ENCODE results near the gene POLR3A. TPM values are rescaled to one million over a fixed set of nuclear protein-coding genes. Genes with fewer than 3 reads are reported as not detected.

The POLR3A gene
- total and polyA plus RNA-seq, 4 experiments from 2014 or later, result 4.5 to 17.6 (median 13.3) TPM

DNA sequence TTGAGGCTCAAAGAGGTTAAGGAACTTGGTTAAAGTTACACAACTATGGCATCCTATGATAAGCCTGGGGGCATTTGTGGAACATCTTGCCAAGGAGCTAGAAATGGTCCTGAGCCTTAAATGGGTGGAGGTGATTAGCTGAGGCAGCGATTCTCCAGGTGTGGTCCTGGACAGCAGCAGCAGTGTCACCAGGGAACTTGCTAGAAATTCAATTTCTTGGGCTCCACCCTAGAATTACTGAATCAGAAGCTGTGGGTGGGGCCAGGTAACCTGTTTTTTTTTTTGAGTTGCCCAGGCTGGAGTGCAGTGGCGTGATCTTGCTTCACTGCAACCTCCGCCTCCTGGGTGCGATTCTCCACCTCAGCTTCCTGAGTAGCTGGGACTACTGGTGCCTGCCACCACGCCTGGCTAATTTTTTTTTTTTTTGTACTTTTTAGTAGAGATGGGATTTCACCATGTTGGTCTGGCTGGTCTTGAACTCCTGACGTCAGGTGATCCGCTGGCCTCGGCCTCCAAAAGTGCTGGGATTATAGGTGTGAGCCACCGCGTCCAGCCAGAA is 17.5 kb upstream of the POLR3A start:
- Mint-ChIP-seq H3K4me3 (no peak overlapping the region), H3K36me3 (peaks cover 9 to 19% of the 10 kb centered on the region in 2 donors), H3K27ac (no peak overlapping the region), H3K4me1 (peaks cover 3 to 18% (median 12%) of the 10 kb centered on the region in 4 donors), H3K9me3 (no peaks in the 10 kb centered on the region), H3K27me3 (no peaks in the 10 kb centered on the region)
- no peak for DNase-seq
- Histone ChIP-seq H3K4me3 (ENCODE audit: low read length in 2 of 2) (no peak overlapping the region), H3K27ac (ENCODE audit: low read depth, low read length) (no peak overlapping the region), H3K9me3 (ENCODE audit: control insufficient read depth in 1 of 2, low read length in 2 of 2) (no peaks in the 10 kb centered on the region), H3K4me1 (ENCODE audit: insufficient read depth, low read length) (peaks cover 7% of the 10 kb centered on the region), H3K27me3 (ENCODE audit: insufficient read depth, low read length) (no peaks in the 10 kb centered on the region), H3K36me3 (ENCODE audit: insufficient read depth, low read length) (peaks cover 2% of the 10 kb centered on the region)
- ChIA-PET CTCF (ENCODE audit: partially characterized antibody) (interaction anchor here (0.7 to 6.4 kb wide), 28 partner anchors 9 to 1327 kb away, joined by 3 to 116 read pairs (median 4); partner anchors contain the start of genes POLR3A and RPS24), POLR2A (ENCODE audit: partially characterized antibody) (interaction anchor here (0.9 to 2.1 kb wide), 4 partner anchors 13 to 1148 kb away, joined by 3 to 8 read pairs (median 5); partner anchors contain the start of gene RPS24)
- intact Hi-C loops (cut with micrococcal nuclease), result loop anchor here (1.0 to 5.0 kb wide), 2 partner anchors 1021 to 1149 kb away; partner anchors contain the start of gene ZMIZ1

DNA sequence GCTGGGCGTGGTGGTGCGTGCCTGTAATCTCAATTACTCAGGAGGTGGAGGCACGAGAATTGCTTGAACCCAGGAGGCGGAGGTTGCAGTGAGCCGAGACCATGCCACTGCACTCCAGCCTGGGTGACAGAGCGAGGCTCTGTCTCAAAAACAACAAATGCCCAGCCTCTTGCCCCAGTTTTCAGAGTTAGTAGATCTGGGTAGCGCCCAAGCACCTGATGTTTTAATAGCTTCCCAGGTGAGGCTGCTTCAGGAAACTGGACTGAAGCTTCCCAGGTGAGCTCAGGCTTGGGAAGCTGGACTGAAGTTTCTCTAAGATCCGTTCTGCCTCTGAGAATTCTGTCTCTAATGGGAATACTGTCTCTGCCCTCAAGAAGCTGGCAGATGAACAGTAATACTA is 16.5 kb upstream of the POLR3A start:
- Histone ChIP-seq H3K4me1 (ENCODE audit: insufficient read depth, low read length) (peaks cover 7% of the 10 kb centered on the region), H3K27ac (ENCODE audit: low read depth, low read length) (no peak overlapping the region), H3K4me3 (ENCODE audit: low read length in 2 of 2) (no peak overlapping the region), H3K27me3 (ENCODE audit: insufficient read depth, low read length) (no peaks in the 10 kb centered on the region), H3K9me3 (ENCODE audit: control insufficient read depth in 1 of 2, low read length in 2 of 2) (no peaks in the 10 kb centered on the region), H3K36me3 (ENCODE audit: insufficient read depth, low read length) (peaks cover 12% of the 10 kb centered on the region)
- CTCF ChIA-PET (ENCODE audit: partially characterized antibody), result interaction anchor here (0.7 to 6.4 kb wide), 12 partner anchors 9 to 1157 kb away, joined by 3 to 116 read pairs (median 12); no protein-coding TSS in a partner anchor
- no peaks in the 10 kb centered on the region for H3K9me3 Mint-ChIP-seq
- H3K4me3 Mint-ChIP-seq, result no peak overlapping the region
- intact Hi-C loops (cut with micrococcal nuclease), result loop anchor here (5.0 kb wide), 1 partner anchor 1021 kb away; the partner anchor contains the start of gene ZMIZ1
- POLR2A ChIA-PET (ENCODE audit: partially characterized antibody), result interaction anchor here (2.1 kb wide), 1 partner anchor 12 kb away, joined by 8 read pairs; the partner anchor contains the start of gene RPS24
- no peaks in the 10 kb centered on the region for H3K27me3 Mint-ChIP-seq
- H3K36me3 Mint-ChIP-seq, result peaks cover 18 to 29% of the 10 kb centered on the region in 2 donors
- no peak for DNase-seq
- peak overlapping the region in 1 of 7 donors; percentile 7 for H3K27ac Mint-ChIP-seq
- peaks cover 5 to 27% (median 15%) of the 10 kb centered on the region in 4 donors for H3K4me1 Mint-ChIP-seq

GRCh38 chr10:78045237-78045636 is 15.9 kb upstream of the POLR3A start:
- Mint-ChIP-seq H3K36me3 (peaks cover 23 to 35% of the 10 kb centered on the region in 2 donors), H3K4me1 (peaks cover 9 to 33% (median 18%) of the 10 kb centered on the region in 4 donors), H3K27me3 (no peaks in the 10 kb centered on the region), H3K27ac (peak overlapping the region in 2 of 7 donors; percentile 18 to 64), H3K4me3 (no peak overlapping the region), H3K9me3 (no peaks in the 10 kb centered on the region)
- intact Hi-C loops (cut with micrococcal nuclease), result loop anchor here (5.0 kb wide), 1 partner anchor 1022 kb away; the partner anchor contains the start of gene ZMIZ1
- no peak for DNase-seq
- no peak overlapping the region for H3K27ac ChIP-seq (ENCODE audit: low read depth, low read length)
- peaks cover 17% of the 10 kb centered on the region for H3K36me3 ChIP-seq (ENCODE audit: insufficient read depth, low read length)
- ChIA-PET CTCF (ENCODE audit: partially characterized antibody) (interaction anchor here (0.8 to 6.4 kb wide), 4 partner anchors 8 to 1152 kb away, joined by 3 to 60 read pairs (median 28); no protein-coding TSS in a partner anchor), POLR2A (ENCODE audit: partially characterized antibody) (no interaction called here)
- H3K27me3 ChIP-seq (ENCODE audit: insufficient read depth, low read length), result no peaks in the 10 kb centered on the region
- H3K4me3 ChIP-seq (ENCODE audit: low read length in 2 of 2), result no peak overlapping the region
- peaks cover 7% of the 10 kb centered on the region for H3K4me1 ChIP-seq (ENCODE audit: insufficient read depth, low read length)
- no peaks in the 10 kb centered on the region for H3K9me3 ChIP-seq (ENCODE audit: control insufficient read depth in 1 of 2, low read length in 2 of 2)

- POLR2A ChIA-PET (ENCODE audit: partially characterized antibody), result interaction anchor here (3.3 kb wide), 1 partner anchor 11 kb away, joined by 16 read pairs; the partner anchor contains the start of gene RPS24
- no peaks in the 10 kb centered on the region for H3K27me3 Mint-ChIP-seq
- no peaks in the 10 kb centered on the region for H3K9me3 ChIP-seq (ENCODE audit: control insufficient read depth in 1 of 2, low read length in 2 of 2)
These were observed 15.4 kb upstream of the POLR3A start for GRCh38 chr10:78044699-78045098.

GRCh38 chr10:78044179-78044578 is 14.9 kb upstream of the POLR3A start:
- H3K9me3 ChIP-seq (ENCODE audit: control insufficient read depth in 1 of 2, low read length in 2 of 2), result no peaks in the 10 kb centered on the region
- DNase-seq, result no peak
- ChIA-PET CTCF (ENCODE audit: partially characterized antibody) (interaction anchor here (0.8 to 6.4 kb wide), 4 partner anchors 10 to 1153 kb away, joined by 3 to 60 read pairs (median 4); partner anchors contain the start of gene RPS24), POLR2A (ENCODE audit: partially characterized antibody) (interaction anchor here (3.3 kb wide), 1 partner anchor 10 kb away, joined by 16 read pairs; the partner anchor contains the start of gene RPS24)
- intact Hi-C loops (cut with micrococcal nuclease), result no loop called here
- peaks cover 27% of the 10 kb centered on the region for H3K36me3 ChIP-seq (ENCODE audit: insufficient read depth, low read length)
- H3K4me1 Mint-ChIP-seq, result peaks cover 13 to 42% (median 24%) of the 10 kb centered on the region in 4 donors
- no peaks in the 10 kb centered on the region for H3K9me3 Mint-ChIP-seq
- H3K4me1 ChIP-seq (ENCODE audit: insufficient read depth, low read length), result peaks cover 14% of the 10 kb centered on the region
- peaks cover 30 to 44% of the 10 kb centered on the region in 2 donors for H3K36me3 Mint-ChIP-seq
- H3K27ac Mint-ChIP-seq, result peak overlapping the region in 2 of 7 donors; percentile 7 to 21
- no peak overlapping the region for H3K27ac ChIP-seq (ENCODE audit: low read depth, low read length)
- no peak overlapping the region for H3K4me3 ChIP-seq (ENCODE audit: low read length in 2 of 2)
- H3K4me3 Mint-ChIP-seq, result no peak overlapping the region
- H3K27me3 ChIP-seq (ENCODE audit: insufficient read depth, low read length), result no peaks in the 10 kb centered on the region
- no peaks in the 10 kb centered on the region for H3K27me3 Mint-ChIP-seq

More at GRCh38 chr10:78044699-78045098, 15.4 kb upstream of the POLR3A start:
- intact Hi-C loops (cut with micrococcal nuclease), result loop anchor here (5.0 kb wide), 1 partner anchor 1023 kb away; the partner anchor contains the start of gene ZMIZ1
- H3K4me1 ChIP-seq (ENCODE audit: insufficient read depth, low read length), result peaks cover 11% of the 10 kb centered on the region
- Mint-ChIP-seq H3K4me3 (no peak overlapping the region), H3K9me3 (no peaks in the 10 kb centered on the region), H3K36me3 (peaks cover 26 to 40% of the 10 kb centered on the region in 2 donors), H3K27ac (peak overlapping the region in 3 of 7 donors; percentile 7 to 68 (median 58)), H3K4me1 (peaks cover 11 to 37% (median 20%) of the 10 kb centered on the region in 4 donors)
- H3K27ac ChIP-seq (ENCODE audit: low read depth, low read length), result no peak overlapping the region
- no peak overlapping the region for H3K4me3 ChIP-seq (ENCODE audit: low read length in 2 of 2)
- no peak for DNase-seq
- peaks cover 22% of the 10 kb centered on the region for H3K36me3 ChIP-seq (ENCODE audit: insufficient read depth, low read length)
- no peaks in the 10 kb centered on the region for H3K27me3 ChIP-seq (ENCODE audit: insufficient read depth, low read length)
- CTCF ChIA-PET (ENCODE audit: partially characterized antibody), result interaction anchor here (0.6 to 6.4 kb wide), 4 partner anchors 175 to 1153 kb away, joined by 3 to 60 read pairs (median 4); no protein-coding TSS in a partner anchor

- Mint-ChIP-seq H3K9me3 (no peaks in the 10 kb centered on the region), H3K4me1 (peaks cover 19 to 49% (median 32%) of the 10 kb centered on the region in 4 donors), H3K27me3 (no peaks in the 10 kb centered on the region), H3K4me3 (no peak overlapping the region), H3K36me3 (peaks cover 39 to 57% of the 10 kb centered on the region in 2 donors), H3K27ac (peak overlapping the region in 3 of 7 donors; percentile 18 to 44 (median 28))
- ChIA-PET CTCF (ENCODE audit: partially characterized antibody) (interaction anchor here (1.2 kb wide), 1 partner anchor 1153 kb away, joined by 3 read pairs; no protein-coding TSS in a partner anchor), POLR2A (ENCODE audit: partially characterized antibody) (interaction anchor here (3.3 kb wide), 1 partner anchor 9 kb away, joined by 16 read pairs; the partner anchor contains the start of gene RPS24)
- DNase-seq, result no peak
- Histone ChIP-seq H3K4me3 (ENCODE audit: low read length in 2 of 2) (no peak overlapping the region), H3K27me3 (ENCODE audit: insufficient read depth, low read length) (no peaks in the 10 kb centered on the region), H3K36me3 (ENCODE audit: insufficient read depth, low read length) (peaks cover 41% of the 10 kb centered on the region), H3K4me1 (ENCODE audit: insufficient read depth, low read length) (peaks cover 27% of the 10 kb centered on the region), H3K27ac (ENCODE audit: low read depth, low read length) (no peak overlapping the region), H3K9me3 (ENCODE audit: control insufficient read depth in 1 of 2, low read length in 2 of 2) (no peaks in the 10 kb centered on the region)
- intact Hi-C loops (cut with micrococcal nuclease), result no loop called here
These were observed 13.4 kb upstream of the POLR3A start for GRCh38 chr10:78042752-78043104.

Data from CD4-positive, alpha-beta memory T cell (primary cell).